H1 (cell line): ENCODE measurements around the gene CMKLR1. TPM values are rescaled to one million over a fixed set of nuclear protein-coding genes. Genes with fewer than 3 reads are reported as not detected.
A peak's percentile ranks its signal among the peaks of the same experiment; 100 is the strongest.

Source experiments
- CTCF ChIA-PET: fragments of 300-600 bp; sonication (Branson Sonifier 250); formaldehyde crosslinking; loops from one replicate; lab custom pipeline; 2021; ENCODE audit not compliant: partially characterized antibody; lab: Charles Lee
- POLR2A ChIA-PET: fragments of 300-600 bp; sonication (Branson Sonifier 250); formaldehyde crosslinking; loops from one replicate; lab custom pipeline; 2021; ENCODE audit warnings: inconsistent platforms; ENCODE audit not compliant: partially characterized antibody; lab: Charles Lee
- DNase-seq, 2 experiments: peaks; one replicate each; pipeline versions ENCODE4 v3.0.0 to v3.0.0-alpha.2; 2010 to 2022; ENCODE audit warnings: low spot score in 2 of 2, low read depth in 1 of 2, mixed read lengths in 1 of 2
- FAIRE-seq: peaks from 2 replicates; lab custom pipeline; 2011; peaks lifted over from hg19 to GRCh38; lab: Jason Lieb, UNC
- H2AFZ ChIP-seq: 2 replicates; pipeline ENCODE4 v1.8.1; 2012; ENCODE audit warnings: low read length, inconsistent platforms
- H2AK5ac ChIP-seq: 2 replicates; pipeline ENCODE4 v1.6.1; 2013; ENCODE audit warnings: low read depth, low read length
- H2BK120ac ChIP-seq: replicated peaks from 2 replicates; pipeline ENCODE3; 2013; ENCODE audit warnings: low read depth, low read length, inconsistent platforms
- H2BK12ac ChIP-seq: 2 replicates; pipeline ENCODE4 v1.6.1; 2013; ENCODE audit warnings: low read depth, low read length
- H2BK15ac ChIP-seq: 2 replicates; pipeline ENCODE4 v1.6.1; 2013; ENCODE audit warnings: low read length
- H2BK20ac ChIP-seq: 2 replicates; pipeline ENCODE4 v1.6.1; 2013; ENCODE audit warnings: low read length
- H2BK5ac ChIP-seq: 2 replicates; pipeline ENCODE4 v1.6.1; 2013; ENCODE audit warnings: low read depth, low read length
- H3K14ac ChIP-seq: 2 replicates; pipeline ENCODE4 v1.6.1; 2013; ENCODE audit warnings: inconsistent platforms; ENCODE audit not compliant: insufficient read length
- H3K18ac ChIP-seq: 2 replicates; pipeline ENCODE4 v1.6.1; 2013; ENCODE audit warnings: low read length; ENCODE audit errors: extremely low read depth
- H3K23ac ChIP-seq: 2 replicates; pipeline ENCODE4 v1.6.1; 2013; ENCODE audit warnings: inconsistent platforms; ENCODE audit not compliant: insufficient read length
- H3K23me2 ChIP-seq: 2 replicates; pipeline ENCODE4 v1.6.1; 2013; ENCODE audit warnings: low read depth, low read length
- H3K27ac ChIP-seq: 2 replicates; pipeline ENCODE4 v1.6.1; 2011; ENCODE audit warnings: low read depth, low read length, inconsistent platforms
- H3K27me3 ChIP-seq, 4 experiments: replicated peaks in 1 of 4; 1 replicate in 1 of 4; 2 replicates in 3 of 4; pipeline versions ENCODE4 v1.6.1 to v1.8.1; 2011 to 2013; ENCODE audit warnings: low read length in 3 of 4, mild to moderate bottlenecking in 3 of 4, inconsistent platforms in 2 of 4, mixed read lengths in 2 of 4, moderate library complexity in 1 of 4; ENCODE audit not compliant: control insufficient read depth in 3 of 4, insufficient read depth in 3 of 4; ENCODE audit errors: extremely low read depth in 1 of 4
- H3K36me3 ChIP-seq, 4 experiments: 2 replicates each; pipeline versions ENCODE4 v1.6.1 to v1.8.1; 2011 to 2013; ENCODE audit warnings: mild to moderate bottlenecking in 4 of 4, low read length in 3 of 4, moderate library complexity in 2 of 4, control low read depth in 1 of 4, inconsistent platforms in 1 of 4; ENCODE audit not compliant: insufficient read depth in 4 of 4, control insufficient read depth in 2 of 4
- H3K4ac ChIP-seq: replicated peaks from 2 replicates; pipeline ENCODE3; 2013; ENCODE audit warnings: low read length, low read depth, mixed read lengths, inconsistent platforms; ENCODE audit not compliant: insufficient read length
- H3K4me1 ChIP-seq, 4 experiments: replicated peaks in 1 of 4; 1 replicate in 1 of 4; 2 replicates in 3 of 4; pipeline versions ENCODE4 v1.6.1 to v1.8.1; 2011 to 2013; ENCODE audit warnings: low read length in 3 of 4, inconsistent platforms in 2 of 4, mixed read lengths in 1 of 4; ENCODE audit not compliant: insufficient read depth in 4 of 4, control insufficient read depth in 3 of 4
- H3K4me2 ChIP-seq, 2 experiments: 2 replicates each; pipeline versions ENCODE4 v1.6.1 to v1.8.1; 2011 to 2013; ENCODE audit warnings: low read depth in 2 of 2, low read length in 2 of 2, control low read depth in 1 of 2, inconsistent platforms in 1 of 2, mild to moderate bottlenecking in 1 of 2; ENCODE audit not compliant: insufficient read depth in 1 of 2
- H3K4me3 ChIP-seq, 4 experiments: fragments of 200-600, 300-600 bp in 1 of 4; sonication (generic), shearing (Covaris generic), sonication (Bioruptor Twin) in 1 of 4; 2 replicates each; pipeline versions ENCODE4 v1.5.1 to v1.8.1; 2011 to 2016; ENCODE audit warnings: low read length in 4 of 4, low read depth in 3 of 4, control low read depth in 2 of 4, inconsistent platforms in 2 of 4, mild to moderate bottlenecking in 2 of 4, mixed read lengths in 1 of 4, moderate library complexity in 1 of 4; ENCODE audit not compliant: insufficient read depth in 2 of 4; ENCODE audit errors: extremely low read depth in 1 of 4
- H3K56ac ChIP-seq: replicated peaks from 2 replicates; pipeline ENCODE3; 2013; ENCODE audit warnings: low read depth, mild to moderate bottlenecking, mixed read lengths, low read length, inconsistent platforms; ENCODE audit not compliant: insufficient read length
- H3K79me1 ChIP-seq: 2 replicates; pipeline ENCODE4 v1.6.1; 2013; ENCODE audit warnings: low read depth, low read length, control low read depth
- H3K79me2 ChIP-seq, 2 experiments: 2 replicates each; pipeline versions ENCODE4 v1.6.1 to v1.8.1; 2012 to 2013; ENCODE audit warnings: low read length in 2 of 2, mild to moderate bottlenecking in 2 of 2, inconsistent platforms in 1 of 2; ENCODE audit not compliant: insufficient read depth in 2 of 2, control insufficient read depth in 1 of 2
- H3K9ac ChIP-seq, 4 experiments: replicated peaks in 1 of 4; 1 replicate in 1 of 4; 2 replicates in 3 of 4; pipeline versions ENCODE4 v1.6.1 to v1.8.1; 2011 to 2013; ENCODE audit warnings: low read depth in 3 of 4, low read length in 3 of 4, control low read depth in 2 of 4, mild to moderate bottlenecking in 2 of 4, moderate library complexity in 2 of 4, inconsistent platforms in 1 of 4; ENCODE audit errors: extremely low read depth in 1 of 4
- H3K9me3 ChIP-seq, 2 experiments: 2 replicates each; pipeline versions ENCODE4 v1.6.1 to v1.8.1; 2012 to 2013; ENCODE audit warnings: mild to moderate bottlenecking in 2 of 2, moderate library complexity in 2 of 2, control low read depth in 1 of 2, inconsistent platforms in 1 of 2, low read depth in 1 of 2, low read length in 1 of 2, mixed read lengths in 1 of 2; ENCODE audit not compliant: insufficient read depth in 2 of 2
- H4K20me1 ChIP-seq, 2 experiments: replicated peaks in 1 of 2; 2 replicates each; pipeline versions ENCODE3 to v1.8.1; 2011 to 2013; ENCODE audit warnings: inconsistent platforms in 2 of 2, low read length in 2 of 2, mild to moderate bottlenecking in 1 of 2; ENCODE audit not compliant: insufficient read depth in 2 of 2, control insufficient read depth in 1 of 2
- H4K5ac ChIP-seq: 2 replicates; pipeline ENCODE4 v1.6.1; 2013; ENCODE audit warnings: low read length, low read depth, mixed read lengths, inconsistent platforms; ENCODE audit not compliant: insufficient read length
- H4K8ac ChIP-seq: 2 replicates; pipeline ENCODE4 v1.8.0; 2013; ENCODE audit warnings: mild to moderate bottlenecking, moderate library complexity, low read length, inconsistent platforms; ENCODE audit not compliant: insufficient read depth; ENCODE audit errors: extremely low read depth
- H4K91ac ChIP-seq: replicated peaks from 2 replicates; pipeline ENCODE3; 2013; ENCODE audit warnings: low read length, mixed read lengths, inconsistent platforms; ENCODE audit not compliant: insufficient read length
- ASH2L ChIP-seq: fragments of 200-600, 300-600 bp; sonication (generic); IDR thresholded peaks from one replicate; pipeline ENCODE4 v1.7.1; 2017; ENCODE audit warnings: low read length
- BCL11A ChIP-seq, 2 experiments: IDR thresholded peaks; one replicate each; pipeline ENCODE4 v1.6.1; 2011; ENCODE audit warnings: low read depth in 2 of 2, low read length in 2 of 2, mild to moderate bottlenecking in 2 of 2
- CEBPB ChIP-seq: IDR thresholded peaks from 2 replicates; pipeline ENCODE4 v1.6.1; 2012; ENCODE audit warnings: low read depth, low read length
- CREB1 ChIP-seq: IDR thresholded peaks from 2 replicates; pipeline ENCODE4 v1.6.1; 2012; ENCODE audit warnings: inconsistent platforms
- GTF2F1 ChIP-seq: IDR thresholded peaks from 2 replicates; pipeline ENCODE4 v1.6.1; 2012; ENCODE audit warnings: low read depth, low read length, improper control_type of control experiment, borderline replicate concordance
- NANOG ChIP-seq: IDR thresholded peaks from 2 replicates; pipeline ENCODE4 v1.6.1; 2011; ENCODE audit warnings: low read length, low read depth, mild to moderate bottlenecking, inconsistent platforms; ENCODE audit not compliant: insufficient read depth, poor library complexity, severe bottlenecking
- RAD21 ChIP-seq, 2 experiments: IDR thresholded peaks in 1 of 2; conservative IDR thresholded peaks in 1 of 2; 2 replicates each; pipeline ENCODE4 v1.6.1; 2011; ENCODE audit warnings: low read depth in 2 of 2, low read length in 2 of 2, improper control_type of control experiment in 1 of 2, inconsistent platforms in 1 of 2, mild to moderate bottlenecking in 1 of 2, moderate library complexity in 1 of 2
- RFX5 ChIP-seq: IDR thresholded peaks from 2 replicates; pipeline ENCODE4 v1.6.1; 2011; ENCODE audit warnings: low read depth, low read length, improper control_type of control experiment, borderline replicate concordance
- SAP30 ChIP-seq: fragments of 300-600 bp; sonication (generic); IDR thresholded peaks from 2 replicates; pipeline ENCODE4 v1.7.1; 2012; ENCODE audit warnings: low read length, moderate library complexity, mild to moderate bottlenecking, inconsistent platforms; ENCODE audit not compliant: insufficient read depth, insufficient replicate concordance
- SIX5 ChIP-seq: IDR thresholded peaks from 2 replicates; pipeline ENCODE4 v1.6.1; 2011; ENCODE audit warnings: mild to moderate bottlenecking, low read depth, low read length
- SP1 ChIP-seq: IDR thresholded peaks from 2 replicates; pipeline ENCODE4 v1.6.1; 2011; ENCODE audit warnings: low read depth, low read length
- SUZ12 ChIP-seq: fragments of 200-600 bp; sonication (generic); IDR thresholded peaks from 2 replicates; pipeline ENCODE4 v1.6.1; 2012; ENCODE audit warnings: mild to moderate bottlenecking, inconsistent platforms, low read length, moderate library complexity, mixed read lengths
- TAF7 ChIP-seq: optimal IDR thresholded peaks from 2 replicates; pipeline ENCODE3; 2011; ENCODE audit warnings: low read depth, mild to moderate bottlenecking, inconsistent platforms, low read length, moderate library complexity, borderline replicate concordance
- WGBS, 2 experiments: shearing (Covaris generic) in 1 of 2; methylation state at CpG; one replicate each; pipeline versions ENCODE4 v1.1.6 to v1.1.7; 2013 to 2015; ENCODE audit warnings: low lambda C conversion rate in 2 of 2, mixed read lengths in 2 of 2, inconsistent platforms in 1 of 2, low coverage in 1 of 2, missing lambda C conversion rate in 1 of 2; ENCODE audit not compliant: insufficient replicate concordance in 2 of 2, insufficient coverage in 1 of 2, insufficient read length in 1 of 2; ENCODE audit errors: extremely low coverage in 1 of 2, missing lambda C conversion rate in 1 of 2; 5-methylcytosine and 5-hydroxymethylcytosine counted together
- polyA plus RNA-seq, 7 experiments: library from polyadenylated mRNA; depleted of rRNA in 3 of 7; stranded (reverse) in 5 of 7; unstranded in 2 of 7; fragments of >200 nt in 5 of 7; fragments of 200-250 nt in 2 of 7; gene quantifications; 1 replicate in 5 of 7; 2 replicates in 1 of 7; 4 replicates in 1 of 7; pipeline versions ENCODE4 v1.2.1 to v1.2.3, GENCODE V29; 2011 to 2013; ENCODE audit warnings: missing spikeins in 2 of 7, mixed read lengths in 2 of 7
- total RNA-seq: library from RNA; stranded (reverse); fragmentation: NEBNext Ultra II Directional; extraction: Animal tissue kit (Norgen Biotek cat#: 25700); gene quantifications from 2 replicates; pipeline ENCODE4 v1.2.1, GENCODE V29; 2021

CMKLR1 gene
- total and polyA plus RNA-seq, 2 of the 8 experiments (the other 6 are each of a cell fraction or from before 2014, with no cell fraction given) = 2.1 to 2.8 TPM

- DNase-seq (no peak), FAIRE-seq (no peak)
- no peak overlapping the region for H4K5ac ChIP-seq
- no peak overlapping the region for H3K56ac ChIP-seq
- no peak overlapping the region for H3K4ac ChIP-seq
- no peak overlapping the region for H3K18ac ChIP-seq
- no peak overlapping the region for H4K91ac ChIP-seq
- H3K4me1 ChIP-seq = peaks cover 3 to 13% (median 8%) of the 10 kb centered on the region in 4 experiments
- H2AK5ac ChIP-seq = no peak overlapping the region
- H3K79me1 ChIP-seq = no peaks in the 10 kb centered on the region; the same call in 1 of the 2 replicates
- H3K9me3 ChIP-seq = no peaks in the 10 kb centered on the region
- no peak overlapping the region for H3K4me3 ChIP-seq
- H3K14ac ChIP-seq = no peak overlapping the region
- H3K9ac ChIP-seq = no peak overlapping the region
- H3K27me3 ChIP-seq = no peaks in the 10 kb centered on the region
- 0 out of 2 replicates have a peak overlapping the region, but pooled peaks have one; percentile 63 for H2BK15ac ChIP-seq
- no peaks in the 10 kb centered on the region for H3K36me3 ChIP-seq
- no peak overlapping the region for H2BK5ac ChIP-seq
- H3K79me2 ChIP-seq = no peaks in the 10 kb centered on the region
- no peak overlapping the region for H4K8ac ChIP-seq
- H3K27ac ChIP-seq = no peak overlapping the region
- H3K23me2 ChIP-seq = no peaks in the 10 kb centered on the region; the same call in 1 of the 2 replicates
- no peak overlapping the region for H2AFZ ChIP-seq
- no peak overlapping the region for H3K23ac ChIP-seq
- H2BK120ac ChIP-seq = no peak overlapping the region
- no peak overlapping the region for H2BK20ac ChIP-seq
- ChIA-PET CTCF (interaction anchor here (1.5 to 1.8 kb wide), 3 partner anchors 9 to 71 kb away, joined by 4 to 8 read pairs (median 5); no protein-coding TSS in a partner anchor), POLR2A (interaction anchor here (0.6 to 0.9 kb wide), 2 partner anchors 24 to 165 kb away, joined by 3 to 5 read pairs; no protein-coding TSS in a partner anchor)
- peak overlapping the region; percentile 46; the same call in 1 of the 2 replicates for H2BK12ac ChIP-seq
- no peak overlapping the region for H3K4me2 ChIP-seq
- H4K20me1 ChIP-seq = no peaks in the 10 kb centered on the region
- WGBS, 2 experiments = 84% methylated on average over 10 of the region's 10 CpGs; no CpG with 5 or more reads in 1 of the 2 experiments
- TF ChIP-seq ASH2L = no peak
- TF ChIP-seq CREB1 = no peak
- TF ChIP-seq GTF2F1 = no peak
- no peak for TF ChIP-seq TAF7
- no peak for TF ChIP-seq SAP30
- TF ChIP-seq RAD21 (IDR thresholded peaks at IDR 0.05 in 1 of 2, conservative IDR thresholded peaks at IDR 0.05 in 1 of 2; ENCODE audit: low read depth in 2 of 2, low read length in 2 of 2) = no peak
- no peak for TF ChIP-seq NANOG
- TF ChIP-seq SUZ12 = no peak
- TF ChIP-seq RFX5 = no peak
- TF ChIP-seq BCL11A (IDR thresholded peaks at IDR 0.05; ENCODE audit: low read depth in 2 of 2, low read length in 2 of 2) = no peak
- TF ChIP-seq SP1 = no peak
- TF ChIP-seq SIX5 = no peak
- no peak for TF ChIP-seq CEBPB
Measured at GRCh38 chr12:108308395-108309085, 30.6 kb downstream of the CMKLR1 start.
